Measurements from ENCODE around the gene MKI67. TPM values are rescaled to one million over a fixed set of nuclear protein-coding genes. Genes with fewer than 3 reads are reported as not detected.

The MKI67 gene
- total RNA-seq, 1 donor, result 38.7 TPM

- TF ChIP-seq, protein P1, sequence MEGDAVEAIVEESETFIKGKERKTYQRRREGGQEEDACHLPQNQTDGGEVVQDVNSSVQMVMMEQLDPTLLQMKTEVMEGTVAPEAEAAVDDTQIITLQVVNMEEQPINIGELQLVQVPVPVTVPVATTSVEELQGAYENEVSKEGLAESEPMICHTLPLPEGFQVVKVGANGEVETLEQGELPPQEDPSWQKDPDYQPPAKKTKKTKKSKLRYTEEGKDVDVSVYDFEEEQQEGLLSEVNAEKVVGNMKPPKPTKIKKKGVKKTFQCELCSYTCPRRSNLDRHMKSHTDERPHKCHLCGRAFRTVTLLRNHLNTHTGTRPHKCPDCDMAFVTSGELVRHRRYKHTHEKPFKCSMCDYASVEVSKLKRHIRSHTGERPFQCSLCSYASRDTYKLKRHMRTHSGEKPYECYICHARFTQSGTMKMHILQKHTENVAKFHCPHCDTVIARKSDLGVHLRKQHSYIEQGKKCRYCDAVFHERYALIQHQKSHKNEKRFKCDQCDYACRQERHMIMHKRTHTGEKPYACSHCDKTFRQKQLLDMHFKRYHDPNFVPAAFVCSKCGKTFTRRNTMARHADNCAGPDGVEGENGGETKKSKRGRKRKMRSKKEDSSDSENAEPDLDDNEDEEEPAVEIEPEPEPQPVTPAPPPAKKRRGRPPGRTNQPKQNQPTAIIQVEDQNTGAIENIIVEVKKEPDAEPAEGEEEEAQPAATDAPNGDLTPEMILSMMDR (IDR thresholded peaks at IDR 0.05; ENCODE audit: insufficient read depth, low read length), result no peak
- no peak for DNase-seq (ENCODE audit: low read depth)
- no peak overlapping the region for H3K4me3 ChIP-seq (ENCODE audit: low read depth, low read length)
Measured at GRCh38 chr10:128158021-128158795, 32.0 kb upstream of the MKI67 start.

GRCh38 chr10:128156999-128157755 lies 31.0 kb upstream of the MKI67 start:
- no peak overlapping the region for H3K4me3 ChIP-seq (ENCODE audit: low read depth, low read length)
- DNase-seq (ENCODE audit: low read depth), result no peak
- TF ChIP-seq, protein P1 (IDR thresholded peaks at IDR 0.05; ENCODE audit: insufficient read depth, low read length), result no peak

DNA sequence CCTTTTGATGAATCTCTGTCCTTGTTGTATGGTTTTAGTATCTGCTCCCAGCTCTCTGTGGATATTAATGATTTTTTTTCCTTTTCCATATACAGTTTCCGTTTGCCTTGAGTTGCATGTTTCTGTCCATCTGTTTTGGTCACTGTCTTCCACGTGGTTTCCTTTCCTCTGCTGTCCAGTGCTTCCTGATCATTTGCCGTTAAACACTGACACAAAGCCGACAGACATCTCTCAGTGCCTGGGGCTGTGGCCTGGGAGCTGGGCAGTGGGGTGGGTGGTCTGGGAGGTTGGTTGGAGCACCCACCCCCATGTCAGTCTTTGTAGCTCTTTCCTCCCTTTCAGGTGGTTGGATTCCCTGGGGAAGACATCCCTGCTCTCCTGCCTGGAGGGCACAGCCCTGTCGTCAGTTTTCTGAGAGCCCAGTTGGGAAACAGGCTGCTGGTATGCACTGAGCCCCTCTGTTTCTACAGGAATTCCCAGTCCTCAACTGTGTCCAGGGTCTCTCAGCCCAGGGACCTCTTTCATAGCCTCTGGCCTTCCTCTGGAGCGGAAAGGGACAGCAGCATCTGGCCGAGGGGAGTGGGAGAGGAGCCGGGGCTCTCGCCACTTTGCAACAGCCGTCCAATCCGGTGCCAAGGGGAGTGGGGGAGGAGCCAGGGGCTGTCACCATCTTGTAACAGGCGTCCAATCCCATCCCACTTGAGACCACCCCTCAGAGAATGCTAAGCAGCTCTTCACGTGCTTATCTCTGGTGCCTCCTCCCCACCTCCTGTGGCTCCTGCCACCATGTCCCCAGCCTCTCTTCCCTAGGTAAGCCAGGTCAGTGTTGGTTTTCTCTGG lies 26.7 kb upstream of the MKI67 start:
- no peak overlapping the region for H3K4me3 ChIP-seq (ENCODE audit: low read depth, low read length)
- no peak for DNase-seq (ENCODE audit: low read depth)
- TF ChIP-seq, protein P1 (IDR thresholded peaks at IDR 0.05; ENCODE audit: insufficient read depth, low read length), result no peak

- H3K4me3 ChIP-seq (ENCODE audit: low read depth, low read length), result no peak overlapping the region
- no peak for DNase-seq (ENCODE audit: low read depth)
- TF ChIP-seq, protein P1 (IDR thresholded peaks at IDR 0.05; ENCODE audit: insufficient read depth, low read length), result no peak
Measured at GRCh38 chr10:128151031-128151430, 24.8 kb upstream of the MKI67 start.

DNA sequence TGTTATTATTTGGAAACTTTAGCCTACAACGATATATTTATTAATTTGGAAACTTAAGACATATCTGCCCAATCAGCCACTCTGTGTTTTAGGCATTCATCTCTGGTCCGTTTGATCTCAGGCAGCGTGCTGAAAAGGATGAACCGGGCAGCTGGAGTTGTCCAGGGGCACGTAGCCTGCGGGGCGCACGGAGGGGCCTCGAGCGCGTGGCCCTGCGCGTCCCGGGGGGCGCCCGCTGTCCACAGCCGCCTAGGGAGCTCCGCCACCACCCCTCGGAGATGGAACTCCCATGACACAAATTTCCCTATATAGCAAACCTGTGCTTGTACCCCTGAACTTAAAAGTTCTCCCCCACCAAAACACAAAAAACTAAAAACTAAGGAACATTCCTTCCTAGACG lies 24.3 kb upstream of the MKI67 start:
- DNase-seq (ENCODE audit: low read depth), result no peak
- peak overlapping the region; percentile 73 for H3K4me3 ChIP-seq (ENCODE audit: low read depth, low read length)
- TF ChIP-seq, protein P1 (IDR thresholded peaks at IDR 0.05; ENCODE audit: insufficient read depth, low read length), result no peak

DNA sequence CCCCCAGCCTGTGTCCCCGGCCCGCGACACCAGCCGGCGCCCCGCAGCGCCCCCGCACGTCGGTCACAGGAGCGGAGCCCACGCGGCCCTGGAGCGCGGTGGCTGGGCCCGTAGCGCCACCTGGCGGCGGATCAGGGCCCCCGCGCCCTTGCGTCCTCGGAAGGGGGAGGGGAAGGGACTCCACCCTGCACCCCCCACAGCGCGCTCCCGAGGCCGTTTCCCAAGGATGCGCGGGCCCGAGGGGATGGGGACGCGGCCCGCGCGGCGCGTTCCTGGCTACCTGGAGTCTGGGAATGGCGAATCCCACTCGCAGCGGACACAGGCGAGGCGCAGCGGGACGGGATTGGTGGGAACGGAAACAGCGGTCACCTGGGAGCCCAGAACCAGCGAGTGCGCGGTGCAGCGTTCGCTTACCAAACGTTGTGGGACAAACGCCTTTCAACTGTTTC lies 23.8 kb upstream of the MKI67 start:
- DNase-seq (ENCODE audit: low read depth), result peak; percentile 48
- H3K4me3 ChIP-seq (ENCODE audit: low read depth, low read length), result peak overlapping the region; percentile 73
- TF ChIP-seq, protein P1 (IDR thresholded peaks at IDR 0.05; ENCODE audit: insufficient read depth, low read length), result peak; percentile 65

Data from fibroblast of the aortic adventitia (primary cell).